ENCODE results near the gene NELL2. TPM values are rescaled to one million over a fixed set of nuclear protein-coding genes. Genes with fewer than 3 reads are reported as not detected.
"Not testable (repeated sequence)": the region's sequence is repeated elsewhere in the genome, so short reads cannot be mapped to it uniquely, and the experiment has no call there.

NELL2 gene
- total RNA-seq, 1 donor from 2014 or later, result 16.9 TPM

DNA sequence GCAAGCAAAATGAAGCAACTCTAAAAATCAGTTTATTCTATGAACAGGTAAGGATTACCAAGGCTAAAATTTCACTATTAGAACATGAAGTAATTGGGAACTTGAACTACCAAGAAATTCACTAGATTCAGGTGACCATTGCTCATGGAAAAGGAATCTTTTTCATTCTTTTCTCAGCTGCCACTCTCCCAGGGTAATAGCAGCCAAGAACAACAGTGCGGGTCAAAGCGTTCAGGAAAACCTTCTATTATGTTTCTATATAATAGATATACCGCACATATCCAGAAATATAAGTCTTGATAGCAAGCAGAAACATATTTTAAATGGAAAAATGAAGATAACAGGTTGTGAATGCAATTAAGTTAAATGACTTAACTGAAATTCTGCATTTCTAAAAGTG, 125.6 kb downstream of the NELL2 start:
- Histone ChIP-seq H3K4me3 (no peak overlapping the region), H3K27ac (no peak overlapping the region), H3K9me3 (no peaks in the 10 kb centered on the region), H3K4me1 (no peaks in the 10 kb centered on the region), H3K27me3 (no peaks in the 10 kb centered on the region), H3K36me3 (no peaks in the 10 kb centered on the region)
- DNase-seq (ENCODE audit: extremely low spot score in 2 of 2), result no peak
- intact Hi-C loops (cut with DNase I), result no loop called here
- TF ChIP-seq POLR2AphosphoS5 (IDR thresholded peaks at IDR 0.05; ENCODE audit: insufficient read depth in 1 of 2, low read depth in 1 of 2) (no peak), CTCF (IDR thresholded peaks at IDR 0.05) (no peak), POLR2A (IDR thresholded peaks at IDR 0.05) (no peak)

DNA sequence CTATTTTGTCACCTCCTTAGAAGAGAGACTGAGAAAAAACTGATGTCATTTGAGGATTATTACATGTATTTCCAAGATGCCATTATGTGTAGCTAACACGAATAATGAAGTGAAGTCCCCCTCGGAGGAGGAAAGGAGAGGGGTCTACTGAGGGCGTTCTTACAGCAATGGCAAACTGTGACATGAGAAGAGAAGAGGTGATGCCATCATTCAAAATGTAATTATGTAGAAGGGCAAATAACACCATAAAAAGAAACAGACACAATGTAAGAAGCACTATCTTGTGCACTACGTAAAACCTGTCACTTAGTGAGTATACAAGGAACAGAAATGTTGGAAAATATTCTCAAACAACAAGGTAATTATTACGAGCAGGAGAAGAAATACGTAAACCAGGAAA, 126.5 kb downstream of the NELL2 start:
- intact Hi-C loops (cut with DNase I), result no loop called here
- Histone ChIP-seq H3K36me3 (no peaks in the 10 kb centered on the region), H3K4me3 (no peak overlapping the region), H3K4me1 (no peaks in the 10 kb centered on the region), H3K27me3 (no peaks in the 10 kb centered on the region), H3K9me3 (no peaks in the 10 kb centered on the region), H3K27ac (no peak overlapping the region)
- no peak for TF ChIP-seq POLR2AphosphoS5 (IDR thresholded peaks at IDR 0.05; ENCODE audit: insufficient read depth in 1 of 2, low read depth in 1 of 2)
- no peak for TF ChIP-seq POLR2A (IDR thresholded peaks at IDR 0.05)
- TF ChIP-seq CTCF (IDR thresholded peaks at IDR 0.05), result no peak
- DNase-seq (ENCODE audit: extremely low spot score in 2 of 2), result no peak

- intact Hi-C loops (cut with DNase I), result no loop called here
- Histone ChIP-seq H3K27ac (no peak overlapping the region), H3K4me1 (no peaks in the 10 kb centered on the region), H3K27me3 (no peaks in the 10 kb centered on the region), H3K4me3 (no peak overlapping the region), H3K9me3 (no peaks in the 10 kb centered on the region), H3K36me3 (no peaks in the 10 kb centered on the region)
- TF ChIP-seq POLR2A (IDR thresholded peaks at IDR 0.05) (no peak), CTCF (IDR thresholded peaks at IDR 0.05) (no peak), POLR2AphosphoS5 (IDR thresholded peaks at IDR 0.05; ENCODE audit: insufficient read depth in 1 of 2, low read depth in 1 of 2) (no peak)
- no peak for DNase-seq (ENCODE audit: extremely low spot score in 2 of 2)
Observed at GRCh38 chr12:44748950-44749468, 127.1 kb downstream of the NELL2 start.

DNA sequence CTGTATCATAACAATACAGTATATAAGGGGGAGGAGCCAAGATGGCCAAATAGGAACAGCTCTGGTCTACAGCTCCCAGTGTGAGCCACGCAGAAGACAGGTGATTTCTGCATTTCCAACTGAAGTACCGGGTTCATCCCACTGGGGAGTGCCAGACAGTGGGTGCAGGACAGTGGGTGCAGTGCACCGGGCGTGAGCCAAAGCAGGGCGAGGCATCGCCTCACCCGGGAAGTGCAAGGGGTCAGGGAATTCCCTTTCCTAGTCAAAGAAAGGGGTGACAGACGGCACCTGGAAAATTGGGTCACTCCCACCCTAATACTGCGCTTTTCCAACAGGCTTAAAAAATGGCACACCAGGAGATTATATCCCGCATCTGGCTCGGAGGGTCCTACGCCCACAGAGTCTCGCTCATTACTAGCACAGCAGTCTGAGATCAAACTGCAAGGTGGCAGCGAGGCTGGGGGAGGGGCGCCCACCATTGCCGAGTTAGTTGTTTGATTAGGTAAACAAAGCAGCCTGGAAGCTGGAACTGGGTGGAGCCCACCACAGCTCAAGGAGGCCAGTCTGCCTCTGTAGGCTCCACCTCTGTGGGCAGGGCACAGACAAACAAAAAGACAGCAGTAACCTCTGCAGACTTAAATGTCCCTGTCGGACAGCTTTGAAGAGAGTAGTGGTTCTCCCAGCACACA, 134.7 kb downstream of the NELL2 start:
- H3K4me3 ChIP-seq; H3K4me1 ChIP-seq; DNase-seq (ENCODE audit: extremely low spot score in 2 of 2); intact Hi-C loops (cut with DNase I); H3K9me3 ChIP-seq; H3K27me3 ChIP-seq; H3K36me3 ChIP-seq; H3K27ac ChIP-seq: not testable (repeated sequence)

- Histone ChIP-seq H3K27me3 (no peaks in the 10 kb centered on the region), H3K27ac (no peak overlapping the region), H3K36me3 (no peaks in the 10 kb centered on the region), H3K4me3 (no peak overlapping the region), H3K9me3 (no peaks in the 10 kb centered on the region), H3K4me1 (no peaks in the 10 kb centered on the region)
- no peak for DNase-seq (ENCODE audit: extremely low spot score in 2 of 2)
- TF ChIP-seq CTCF (IDR thresholded peaks at IDR 0.05) (no peak), POLR2AphosphoS5 (IDR thresholded peaks at IDR 0.05; ENCODE audit: insufficient read depth in 1 of 2, low read depth in 1 of 2) (no peak), POLR2A (IDR thresholded peaks at IDR 0.05) (no peak)
- intact Hi-C loops (cut with DNase I), result no loop called here
Observed at GRCh38 chr12:44738051-44738450, 138.1 kb downstream of the NELL2 start.

Measured in vagina (tissue), 2 donors.